Cardiac fibroblast (primary cell): Measurements from ENCODE around the gene C8G.

Experiments
- DNase-seq, 2 donors: peaks; one replicate each; pipeline versions ENCODE4 v3.0.0 to v3.0.0-alpha.2; 2010; ENCODE audit warnings: low read depth in 2 of 2
- H3K4me3 ChIP-seq, 2 donors: replicated peaks in 1 of 2; 1 replicate in 1 of 2; 2 replicates in 1 of 2; pipeline ENCODE4 v1.5.1; 2011; ENCODE audit warnings: low read depth in 2 of 2, low read length in 2 of 2, mild to moderate bottlenecking in 2 of 2, moderate library complexity in 1 of 2
- CTCF ChIP-seq: IDR thresholded peaks from one replicate; pipeline ENCODE4 v1.5.1; 2011; ENCODE audit warnings: low read depth, mild to moderate bottlenecking, low read length, inconsistent platforms

The C8G gene

DNA sequence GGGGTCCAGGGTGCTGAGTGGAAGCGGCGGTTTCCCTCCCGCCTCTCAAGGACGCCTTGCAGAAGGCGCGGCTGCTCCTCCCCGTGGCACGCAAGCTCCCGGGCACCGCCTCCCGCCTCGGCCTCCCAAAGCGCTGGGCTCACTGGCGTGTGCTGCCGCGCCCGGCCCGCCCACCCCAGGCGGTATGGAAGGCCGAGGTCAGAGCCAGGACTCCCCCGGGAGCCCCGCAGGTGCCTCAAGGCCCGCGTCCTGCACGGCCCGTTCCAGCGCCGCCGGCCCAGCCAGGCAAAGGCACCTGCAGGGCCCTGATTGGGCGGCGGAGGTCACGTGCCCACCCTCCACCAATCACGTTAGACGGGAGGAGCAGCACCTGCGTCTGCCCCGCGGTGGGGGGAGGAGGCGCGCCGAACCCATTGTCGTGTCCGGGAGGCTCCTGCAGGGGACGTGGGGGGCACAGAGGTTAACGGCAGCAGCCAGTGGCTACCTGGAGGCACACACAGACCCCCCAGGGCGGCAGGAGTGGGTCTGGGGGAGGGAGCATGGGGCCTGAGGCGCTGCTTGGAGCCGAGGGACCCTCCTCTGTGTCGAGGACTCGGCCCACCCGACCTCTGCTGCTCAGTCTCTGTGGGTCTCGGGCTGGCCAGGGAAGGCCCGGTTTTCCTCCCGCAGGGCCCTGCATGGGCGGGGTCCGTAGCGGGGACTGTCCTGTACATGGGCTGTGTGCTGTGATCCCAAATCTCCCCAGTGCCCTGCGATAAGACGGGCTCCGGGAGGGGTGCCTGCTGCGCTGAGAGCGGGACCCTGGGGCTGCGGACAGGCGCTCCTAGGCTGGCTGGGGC lies 5.0 kb downstream of the C8G start:
- TF ChIP-seq CTCF = no peak
- DNase-seq = peak; percentile 82 to 83
- peak overlapping the region; percentile 42 to 51 for H3K4me3 ChIP-seq

DNA sequence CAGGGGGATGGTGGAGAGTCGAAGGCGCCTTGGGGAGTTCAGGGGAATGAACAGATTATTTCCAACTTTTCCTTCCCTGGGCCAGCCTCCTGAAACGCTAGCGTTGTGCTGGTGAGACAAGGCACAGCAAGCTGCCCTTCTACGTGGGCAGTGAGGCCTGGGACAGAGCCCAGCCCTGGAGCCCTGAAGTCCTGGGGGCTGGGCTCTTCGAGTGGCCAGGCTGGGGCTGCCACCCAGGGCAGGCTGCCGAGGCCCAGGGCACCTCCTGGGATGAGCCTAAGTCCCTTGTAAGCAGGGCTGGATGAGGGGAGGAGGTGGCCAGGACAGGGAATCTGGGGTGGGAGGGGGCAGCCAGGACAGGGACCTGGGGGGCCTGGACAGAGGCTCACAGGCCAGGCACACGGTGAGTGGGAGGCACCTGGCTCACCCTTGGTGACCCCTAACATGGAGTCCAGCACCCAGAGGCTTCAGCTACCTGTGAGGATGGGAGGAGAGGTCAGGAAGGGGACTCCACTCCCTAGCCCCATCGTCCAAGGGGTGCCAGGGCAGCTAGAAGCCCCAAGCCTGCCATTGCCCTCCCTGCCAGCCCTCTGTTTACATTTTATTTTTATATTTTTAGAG lies 5.7 kb downstream of the C8G start:
- H3K4me3 ChIP-seq = no peak overlapping the region
- no peak for TF ChIP-seq CTCF
- DNase-seq = no peak

DNA sequence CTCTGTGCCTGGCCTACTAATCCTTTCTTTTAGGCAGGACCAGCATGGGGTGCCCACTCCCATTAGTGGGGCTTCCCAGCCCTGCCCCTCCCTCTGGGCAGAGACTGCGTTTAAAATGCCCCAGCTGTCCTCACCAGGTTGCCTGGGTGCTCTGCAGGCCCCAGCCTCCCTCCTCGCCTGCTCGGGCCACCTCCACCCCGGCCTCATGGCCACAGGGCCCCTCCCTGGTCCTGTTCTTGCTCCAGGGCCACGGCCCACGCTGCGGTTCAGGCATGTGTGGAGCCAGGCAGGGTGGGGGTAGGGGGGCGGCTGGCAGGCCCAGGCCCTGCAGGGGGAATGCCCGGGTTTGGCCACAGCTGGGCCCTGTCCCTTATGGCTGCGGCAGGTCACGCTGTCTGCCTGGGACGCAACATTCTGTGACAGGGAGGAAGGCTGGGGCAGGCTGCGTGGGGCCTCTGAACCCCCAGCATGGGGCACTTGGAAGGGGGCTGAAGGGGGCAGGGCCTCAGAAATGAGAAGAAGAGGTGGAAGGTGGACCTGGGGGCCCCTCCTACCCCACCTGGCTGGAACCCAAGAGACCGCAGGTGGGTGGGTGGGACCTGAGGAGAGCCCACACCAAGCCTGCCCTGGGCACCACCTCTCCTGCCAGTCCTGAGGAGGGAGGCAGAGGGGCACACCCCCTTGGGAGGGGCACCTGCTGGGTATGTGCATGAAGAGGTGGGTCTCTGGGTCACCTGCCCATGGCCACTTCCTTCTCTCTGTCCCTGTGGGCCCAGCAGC lies 6.7 kb downstream of the C8G start, which contains the start of gene LCN12:
Gene LCN12 (plus strand): TSS at position 733 of the 780 bp plus-strand sequence. CDS start 55 bp downstream, outside the sequence.
- DNase-seq = no peak
- H3K4me3 ChIP-seq = no peak within 1 kb of the TSS
- no peak for TF ChIP-seq CTCF

DNA sequence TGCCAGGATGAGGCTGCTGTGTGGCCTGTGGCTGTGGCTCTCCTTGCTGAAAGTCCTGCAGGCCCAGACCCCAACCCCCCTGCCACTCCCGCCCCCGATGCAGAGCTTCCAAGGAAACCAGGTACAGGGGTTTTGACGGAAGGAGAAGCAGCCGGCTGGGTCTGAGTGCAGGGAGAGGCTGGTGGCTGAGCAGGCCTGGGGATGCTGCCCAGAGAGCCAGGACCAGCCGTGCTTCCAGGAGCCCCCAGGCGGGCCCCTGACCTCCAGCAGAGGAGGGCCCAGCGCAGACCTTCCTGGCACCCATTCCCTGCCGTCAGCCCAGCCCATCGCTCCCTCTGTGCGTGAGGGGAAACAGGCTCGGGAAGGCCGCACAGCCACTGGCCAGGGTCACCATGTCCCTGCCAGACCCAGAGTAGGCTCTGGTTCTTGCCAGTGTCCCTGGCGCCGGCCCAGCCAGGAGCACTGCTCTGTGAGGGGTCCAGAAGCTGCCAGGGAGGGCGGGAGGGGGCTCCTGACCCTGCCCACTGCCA lies 7.3 kb downstream of the C8G start:
- TF ChIP-seq CTCF = no peak
- DNase-seq = no peak
- H3K4me3 ChIP-seq = no peak overlapping the region

DNA sequence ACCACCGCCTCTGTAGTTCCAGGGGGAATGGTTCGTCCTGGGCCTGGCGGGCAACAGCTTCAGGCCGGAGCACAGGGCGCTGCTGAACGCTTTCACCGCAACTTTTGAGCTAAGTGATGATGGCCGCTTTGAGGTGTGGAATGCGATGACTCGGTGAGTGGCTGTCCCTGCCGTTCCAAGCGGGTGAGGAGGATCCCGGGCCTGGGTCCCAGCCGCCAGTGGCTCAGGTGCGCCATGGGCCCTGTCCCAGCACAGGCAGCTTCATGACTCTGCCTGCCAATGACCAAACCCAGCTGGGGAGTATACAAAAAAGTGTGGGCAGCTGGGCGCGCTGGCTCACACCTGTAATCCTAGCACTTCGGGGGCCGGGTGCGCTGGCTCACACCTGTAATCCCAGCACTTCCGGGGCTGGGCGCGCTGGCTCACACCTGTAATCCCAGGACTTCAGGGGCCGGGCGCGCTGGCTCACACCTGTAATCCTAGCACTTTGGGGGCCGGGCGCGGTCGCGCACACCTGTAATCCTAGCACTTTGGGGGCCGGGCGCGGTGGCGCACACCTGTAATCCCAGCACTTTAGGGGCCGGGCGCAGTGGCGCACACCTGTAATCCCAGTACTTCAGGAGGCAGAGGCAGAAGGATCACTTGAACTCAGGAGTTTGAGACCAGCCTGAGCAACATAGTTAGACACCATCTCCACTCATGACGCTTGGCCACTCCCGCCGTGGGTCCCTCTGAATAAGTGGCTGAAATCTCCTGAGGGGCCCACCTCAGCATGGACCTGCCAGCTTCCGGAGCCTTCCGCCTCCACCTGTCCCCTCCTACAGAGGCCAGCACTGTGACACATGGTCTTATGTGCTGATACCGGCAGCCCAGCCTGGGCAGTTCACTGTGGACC lies 8.1 kb downstream of the C8G start:
- no peak for TF ChIP-seq CTCF
- H3K4me3 ChIP-seq = no peak overlapping the region
- no peak for DNase-seq
